Ureter (tissue), 1 donor: ENCODE measurements around the gene DNM2. TPM values are rescaled to one million over a fixed set of nuclear protein-coding genes. Genes with fewer than 3 reads are reported as not detected.
"Not testable (repeated sequence)": the region's sequence is repeated elsewhere in the genome, so short reads cannot be mapped to it uniquely, and the experiment has no call there.

Source experiments
- DNase-seq: peaks from one replicate; pipeline ENCODE4 v3.0.0-alpha.2; 2020; ENCODE audit warnings: low spot score
- total RNA-seq: library from RNA; stranded (reverse); gene quantifications from one replicate; pipeline ENCODE4 v1.2.4, GENCODE V29; 2023
- donor health status: DM: yes; HTN: yes; CAD: no.

DNM2 gene
- total RNA-seq, 1 donor from 2014 or later, result 352 TPM

DNA sequence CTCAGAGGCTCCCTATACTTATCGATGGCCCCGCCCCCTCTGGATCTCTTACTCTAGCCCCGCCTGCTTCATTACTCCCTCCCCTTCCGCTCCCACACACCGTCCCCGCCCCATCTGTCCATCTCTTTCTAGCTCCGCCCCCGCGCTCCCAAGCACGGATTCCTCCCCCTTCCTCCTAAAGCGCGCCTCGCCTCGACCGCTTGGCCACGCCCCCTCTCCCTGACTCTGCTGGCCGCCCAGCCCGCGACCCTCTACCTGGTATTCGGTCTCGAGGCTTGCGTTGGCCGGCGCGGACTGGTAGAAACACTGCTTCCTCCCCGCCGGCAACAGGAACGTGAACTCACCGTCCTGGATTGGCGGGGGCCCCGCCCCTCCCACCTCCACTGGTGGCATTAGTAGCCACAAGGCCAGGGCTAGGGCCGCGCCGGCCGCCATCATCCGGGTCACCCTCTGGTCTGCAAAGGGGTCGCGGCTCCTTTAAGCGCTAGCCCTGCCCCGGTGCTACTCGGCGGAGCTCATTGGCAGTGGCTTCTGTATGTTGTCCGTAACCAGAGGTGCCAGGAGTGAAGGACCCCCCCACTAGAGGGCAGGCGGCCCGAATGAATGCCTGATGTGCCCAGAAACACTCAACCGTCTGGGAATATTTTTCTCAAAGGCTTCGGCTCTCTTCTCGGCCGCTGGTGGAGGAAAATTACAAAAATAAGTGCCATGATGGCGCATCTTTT is 118.0 kb downstream of the DNM2 start, which contains the start of gene TMED1:
Gene TMED1, minus strand, starts transcription at position 459 of the 725 bp plus-strand sequence. Its CDS starts 21 bp downstream, at position 438.
- peak; percentile 100 for DNase-seq

DNA sequence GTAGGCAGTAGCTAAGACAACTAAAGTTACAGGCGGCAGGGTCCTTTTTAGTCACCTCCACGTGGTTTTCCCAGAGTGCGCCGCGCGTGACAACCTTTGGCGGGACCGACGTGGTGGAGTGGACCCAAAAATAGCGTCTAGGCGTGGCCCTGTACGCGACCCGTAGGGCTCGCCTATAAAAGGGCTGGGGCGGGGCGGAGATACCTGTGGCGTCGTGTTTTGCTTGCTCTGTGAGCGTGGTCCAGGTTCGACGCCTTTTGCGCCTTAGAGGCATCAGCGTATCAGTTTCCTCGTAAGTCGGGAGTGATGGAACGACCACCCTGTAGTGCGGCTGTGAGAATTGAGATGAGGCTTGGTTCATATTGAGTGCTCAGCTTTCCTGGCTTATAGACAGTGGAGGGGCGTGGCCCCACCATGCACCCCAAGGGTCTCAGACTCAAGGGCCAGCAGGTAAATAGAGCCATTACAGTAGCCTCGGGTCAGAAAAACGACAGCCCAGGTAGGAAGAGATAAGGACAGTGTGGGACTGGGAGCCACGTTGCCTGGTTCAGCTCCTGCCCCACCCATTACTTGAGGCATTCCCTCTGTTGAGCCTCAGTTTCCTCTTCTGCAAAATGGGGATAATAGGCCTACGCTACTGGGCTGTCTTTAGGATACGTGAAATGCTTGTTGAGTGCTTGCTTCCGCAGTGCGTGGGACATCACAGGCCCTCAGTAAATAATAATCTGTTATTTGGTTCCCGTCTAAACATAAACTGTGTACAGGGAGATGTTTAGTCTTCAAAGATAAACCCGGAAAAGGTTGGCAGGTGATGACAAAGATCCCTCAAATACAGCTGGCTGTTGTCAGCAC is 118.8 kb downstream of the DNM2 start:
- DNase-seq, result peak; percentile 85

DNA sequence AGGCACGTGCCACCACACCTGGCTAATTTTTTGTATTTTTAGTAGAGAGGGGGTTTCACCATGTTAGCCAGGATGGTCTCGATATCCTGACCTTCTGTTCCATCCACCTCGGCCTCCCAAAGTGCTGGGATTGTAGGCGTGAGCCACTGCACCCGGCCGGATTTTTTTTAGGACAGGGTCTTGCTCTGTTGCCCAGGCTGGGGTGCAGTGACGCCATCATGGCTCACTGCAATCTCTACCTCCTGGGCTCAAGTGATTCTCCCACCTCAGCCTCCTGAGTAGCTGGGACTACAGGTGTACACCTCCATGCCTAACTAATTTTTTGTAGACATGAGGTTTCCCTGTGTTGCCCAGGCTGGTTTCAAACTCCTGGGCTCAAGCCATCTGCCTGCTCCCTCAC is 119.8 kb downstream of the DNM2 start:
- DNase-seq, result not testable (repeated sequence)

DNA sequence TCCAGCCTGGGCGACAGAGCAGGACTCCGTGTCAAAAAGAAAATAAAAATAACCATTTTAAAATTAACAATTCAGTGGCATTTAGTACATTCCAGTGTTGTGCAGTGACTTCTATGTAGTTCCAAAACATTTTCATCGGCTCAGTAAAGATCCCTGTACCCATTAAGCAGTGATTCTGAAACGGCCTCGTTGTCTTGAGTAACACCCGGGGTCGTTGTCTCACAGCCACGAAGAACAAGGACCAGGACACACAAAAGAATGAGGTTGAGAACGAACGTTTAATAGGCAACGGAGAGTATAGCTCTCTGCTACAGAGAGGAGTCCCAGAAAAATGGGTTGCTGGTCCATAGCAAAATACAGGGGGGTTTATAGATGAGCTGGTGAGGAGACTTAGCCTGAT is 120.5 kb downstream of the DNM2 start:
- DNase-seq, result no peak

DNA sequence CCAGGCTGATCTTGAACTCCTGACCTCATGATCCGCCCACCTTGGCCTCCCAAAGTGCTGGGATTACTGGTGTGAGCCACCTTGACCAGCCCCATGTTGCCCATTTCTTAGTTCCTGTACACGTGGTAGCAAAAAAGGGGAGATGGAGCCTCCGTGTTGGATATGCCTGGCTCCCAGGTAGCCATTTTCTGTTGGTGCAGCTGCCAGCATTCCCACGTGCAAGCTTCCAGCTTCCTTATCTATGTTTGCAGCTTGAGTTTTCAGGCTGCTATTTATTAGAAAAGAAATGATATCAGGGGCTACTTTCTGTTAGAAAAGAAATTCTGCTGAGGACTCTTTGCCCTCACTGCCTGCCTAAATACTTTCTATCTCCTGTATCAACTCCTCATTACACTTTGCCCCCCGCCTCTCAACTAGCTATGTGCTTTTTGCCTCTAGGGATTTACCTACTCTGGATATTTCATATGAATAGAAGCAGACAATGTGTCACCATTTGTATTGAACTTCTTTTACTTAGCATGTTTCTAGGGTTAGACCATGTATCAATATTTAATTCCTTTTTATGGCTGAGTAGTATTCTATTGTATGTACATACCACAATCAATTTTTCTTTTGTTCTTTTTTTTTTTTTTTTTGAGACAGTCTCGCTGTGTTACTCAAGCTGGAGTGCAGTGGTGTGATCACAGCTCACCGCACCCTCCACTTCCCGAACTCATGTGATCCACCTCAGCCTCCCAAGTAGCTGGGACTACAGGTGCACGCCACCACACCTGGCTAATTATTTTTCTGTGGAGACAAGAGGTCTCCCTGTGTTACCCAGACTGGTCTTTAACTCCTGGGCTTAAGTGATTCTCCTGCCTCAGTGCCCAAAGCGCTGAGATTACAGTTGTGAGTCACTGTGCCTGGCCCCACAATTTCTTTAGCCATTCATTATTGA is 121.5 kb downstream of the DNM2 start:
- no peak for DNase-seq

DNA sequence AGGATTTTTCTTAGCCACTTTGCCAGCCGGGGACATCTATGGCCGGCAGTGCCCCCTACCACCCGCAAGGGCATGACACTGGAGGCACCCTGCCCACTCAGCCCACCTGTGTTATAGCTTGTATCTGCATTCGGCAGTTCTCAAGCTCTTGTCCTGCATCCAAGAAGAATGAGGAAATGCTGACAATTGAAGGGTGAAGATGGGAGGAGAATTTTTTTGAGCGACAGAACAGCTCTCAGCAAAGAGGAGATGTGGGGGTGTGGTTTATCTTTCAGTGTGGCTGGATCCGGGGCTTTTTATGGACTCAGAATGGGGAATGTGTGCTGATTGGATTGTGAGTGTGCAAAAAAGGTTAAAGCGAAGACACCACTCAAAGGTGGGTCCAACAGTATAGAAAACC is 124.9 kb downstream of the DNM2 start:
- no peak for DNase-seq

DNA sequence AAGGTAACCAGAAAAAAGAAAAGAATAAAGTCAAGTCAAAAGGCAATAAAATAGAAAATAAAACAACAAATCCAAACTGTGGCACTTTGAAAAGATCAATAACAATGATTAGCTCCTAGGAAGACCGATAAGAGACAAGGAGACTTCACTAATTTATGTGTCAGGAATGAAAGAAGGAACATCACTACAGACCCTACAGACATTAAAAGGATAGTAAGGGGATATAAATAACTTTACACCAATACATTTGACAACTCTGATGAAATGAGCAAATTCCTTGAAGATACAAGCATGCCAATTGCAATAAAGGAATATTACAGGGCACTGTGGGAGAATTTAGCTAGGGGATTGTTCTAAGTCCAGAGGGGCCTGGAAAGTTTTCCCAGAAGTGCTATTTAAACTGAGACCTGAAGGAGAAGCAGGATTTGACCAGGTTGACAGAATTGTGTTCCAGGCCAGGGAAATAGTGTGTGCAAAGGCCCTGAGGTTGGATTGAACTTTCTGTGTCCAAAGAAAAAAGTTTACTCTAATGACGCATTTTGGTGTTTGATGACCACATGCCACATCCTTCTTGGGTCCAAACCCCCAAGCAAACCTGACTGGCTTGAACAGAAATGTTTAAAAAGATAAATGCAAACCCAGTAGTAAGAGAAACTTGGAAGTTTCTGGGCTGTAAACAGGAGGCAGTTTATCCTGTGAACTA is 128.8 kb downstream of the DNM2 start:
- DNase-seq, result no peak

DNA sequence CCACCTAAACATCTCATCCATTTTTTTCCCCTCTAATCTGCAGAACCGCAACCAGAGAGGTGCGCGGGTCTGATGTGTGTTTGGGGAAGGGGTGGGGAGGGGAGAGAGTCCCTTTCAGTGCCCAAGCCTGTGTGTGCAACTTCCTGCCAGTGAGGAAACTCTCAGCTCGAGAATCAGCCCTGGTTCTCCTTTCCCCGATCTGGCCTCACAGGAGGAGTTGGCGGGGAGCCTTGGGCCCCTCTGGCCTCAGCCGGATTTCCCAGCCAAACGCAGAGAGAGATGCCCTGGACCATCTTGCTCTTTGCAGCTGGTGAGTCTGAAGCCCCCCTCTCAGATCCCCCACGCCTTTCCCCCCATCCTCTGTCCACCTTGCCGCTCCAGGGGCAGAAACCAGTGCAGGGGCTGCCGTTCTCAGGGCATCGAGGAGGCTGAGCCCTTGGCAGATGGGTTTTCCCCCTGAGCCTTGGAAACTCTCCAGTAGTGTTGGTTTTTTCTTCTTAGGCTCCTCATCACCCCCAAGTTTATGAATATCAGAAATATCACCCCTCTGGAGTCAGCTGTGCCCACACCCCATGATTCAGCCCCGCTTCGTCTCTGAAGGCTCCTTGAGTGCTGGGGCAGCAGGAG is 130.5 kb downstream of the DNM2 start, which contains the start of gene C19orf38:
Gene C19orf38, plus strand, starts transcription at position 186 of the 627 bp plus-strand sequence. Its CDS starts 94 bp downstream, at position 280.
- no peak for DNase-seq

DNA sequence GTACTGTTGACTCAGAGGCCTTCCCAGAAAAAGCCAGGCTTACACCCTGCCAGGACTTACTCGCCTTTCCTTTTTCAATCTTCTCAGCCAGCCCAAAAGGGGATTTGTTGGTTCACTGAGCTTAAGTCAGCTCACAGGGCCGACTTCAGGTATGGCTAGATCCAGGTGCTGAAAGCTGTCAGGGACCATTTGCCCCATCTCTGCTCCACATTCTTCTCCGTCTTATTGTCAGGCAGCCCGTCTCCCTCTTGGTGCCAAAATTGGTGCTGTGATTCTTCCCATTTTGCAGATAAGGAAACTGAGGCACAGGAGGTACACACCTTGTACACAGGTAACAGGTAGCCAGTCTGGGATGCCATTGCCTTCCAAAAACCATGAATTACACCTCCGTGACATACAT is 132.8 kb downstream of the DNM2 start:
- DNase-seq, result no peak

DNA sequence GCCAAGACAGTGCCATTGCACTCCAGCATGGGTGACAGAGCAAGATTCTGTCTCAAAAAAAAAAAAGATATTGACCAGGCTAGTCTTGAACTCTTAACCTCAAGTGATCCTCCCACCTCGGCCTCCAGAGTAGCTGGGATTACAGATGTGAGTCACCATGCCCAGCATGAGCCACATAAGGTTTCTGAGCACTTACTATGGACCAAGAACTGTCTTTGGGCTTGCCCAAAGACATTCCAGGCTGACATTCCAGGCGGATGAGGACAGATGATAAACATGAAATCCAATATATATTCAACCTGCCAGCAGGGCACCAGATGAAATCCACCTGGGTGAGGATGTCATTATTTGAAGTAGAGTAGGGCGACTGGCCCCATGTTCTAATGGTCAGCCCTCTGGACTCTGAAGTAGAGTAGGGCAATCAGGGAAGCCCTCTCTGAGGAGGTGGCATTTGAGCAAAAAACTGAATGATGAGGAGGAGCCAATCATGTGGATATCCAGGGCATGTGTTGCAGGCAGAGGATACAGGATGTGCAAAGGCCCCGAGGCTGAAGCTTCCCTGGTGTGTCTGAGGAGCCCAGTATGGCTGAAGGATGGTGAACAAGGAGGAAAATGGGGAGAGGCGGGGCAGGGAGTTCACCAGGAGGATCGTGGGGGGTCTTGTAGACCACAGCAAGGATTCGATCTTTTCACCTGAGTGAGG is 134.4 kb downstream of the DNM2 start:
- no peak for DNase-seq

DNA sequence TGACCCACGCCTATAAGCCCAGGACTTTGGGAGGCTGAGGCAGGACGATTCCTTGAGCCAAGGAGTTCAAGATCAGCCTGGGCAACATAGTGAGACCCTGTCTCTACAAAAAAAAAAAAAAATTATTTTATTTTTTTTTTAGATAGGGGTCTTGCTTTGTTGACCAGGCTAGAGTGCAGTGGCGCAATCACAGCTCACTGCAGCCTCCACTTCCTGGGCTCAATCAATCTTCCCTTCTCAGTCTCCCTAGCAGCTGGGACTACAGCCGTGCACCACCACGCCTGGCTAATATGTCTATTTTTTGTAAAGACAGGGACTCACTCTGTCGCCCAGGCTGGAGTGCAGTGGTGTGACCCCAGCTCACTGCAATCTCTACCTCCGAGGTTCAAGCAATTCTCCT is 135.1 kb downstream of the DNM2 start:
- DNase-seq, result no peak

DNA sequence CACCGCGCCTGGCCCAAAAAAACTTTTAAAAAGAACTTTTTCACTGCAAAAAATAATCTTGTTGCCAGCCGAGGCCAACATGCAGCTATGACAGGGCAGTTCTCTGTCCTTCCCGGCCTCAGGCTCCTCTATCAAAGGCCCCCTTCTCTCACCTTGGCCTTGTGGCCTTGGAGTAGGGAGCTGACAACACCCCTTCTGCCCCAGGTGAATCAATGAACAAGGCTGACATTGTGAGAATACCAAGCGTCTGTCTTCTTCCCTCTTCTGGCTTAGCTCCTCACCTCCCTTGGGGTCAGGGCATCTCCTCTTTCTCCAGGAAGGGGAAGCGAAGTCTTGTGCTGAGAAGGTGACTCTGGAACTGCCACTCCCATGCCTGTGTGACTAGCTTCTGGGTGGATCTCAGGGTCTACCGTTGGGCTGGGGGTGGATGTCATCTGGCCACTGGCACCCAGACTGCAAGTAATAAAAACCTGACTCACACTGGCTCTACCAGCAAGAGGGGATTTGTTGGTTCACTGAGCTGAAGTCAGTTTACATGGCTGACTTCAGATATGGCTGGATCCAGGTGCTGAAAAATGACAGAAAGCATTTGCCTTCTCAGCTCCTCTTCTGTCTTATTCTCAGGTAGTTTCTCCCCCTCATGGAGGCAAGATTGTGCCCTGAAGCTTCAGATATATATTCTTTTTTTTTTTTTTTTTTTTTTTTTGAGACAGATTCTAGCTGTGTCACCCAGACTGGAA is 136.6 kb downstream of the DNM2 start:
- no peak for DNase-seq

DNA sequence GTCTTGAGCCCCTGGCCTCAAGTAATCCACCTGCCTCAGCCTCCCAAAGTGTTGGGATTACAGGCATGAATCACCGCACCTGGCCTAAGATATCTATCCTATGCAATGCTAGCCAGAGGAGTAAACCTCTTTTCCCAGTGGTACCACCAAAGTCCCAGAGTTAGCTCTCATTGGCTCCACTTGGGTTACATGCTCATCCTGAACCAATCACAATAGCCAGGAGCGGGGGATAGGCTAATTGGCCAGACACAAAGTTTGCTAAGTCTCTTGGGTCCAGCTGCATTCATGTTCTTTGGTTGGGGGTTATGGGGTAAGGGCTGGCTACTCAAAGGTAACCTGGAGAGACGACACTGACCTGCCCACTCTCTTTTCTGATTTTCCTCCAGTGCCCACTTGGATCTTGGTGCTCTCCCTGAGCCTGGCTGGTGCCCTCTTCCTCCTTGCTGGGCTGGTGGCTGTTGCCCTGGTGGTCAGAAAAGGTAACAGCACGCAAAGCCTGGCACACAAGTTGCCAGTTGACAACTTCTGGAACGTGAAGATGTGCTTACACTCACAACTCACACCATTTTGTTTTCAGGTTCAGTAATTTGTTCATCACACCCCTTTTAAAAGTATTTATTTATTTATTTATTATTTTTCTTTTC is 138.1 kb downstream of the DNM2 start:
- DNase-seq, result no peak

DNA sequence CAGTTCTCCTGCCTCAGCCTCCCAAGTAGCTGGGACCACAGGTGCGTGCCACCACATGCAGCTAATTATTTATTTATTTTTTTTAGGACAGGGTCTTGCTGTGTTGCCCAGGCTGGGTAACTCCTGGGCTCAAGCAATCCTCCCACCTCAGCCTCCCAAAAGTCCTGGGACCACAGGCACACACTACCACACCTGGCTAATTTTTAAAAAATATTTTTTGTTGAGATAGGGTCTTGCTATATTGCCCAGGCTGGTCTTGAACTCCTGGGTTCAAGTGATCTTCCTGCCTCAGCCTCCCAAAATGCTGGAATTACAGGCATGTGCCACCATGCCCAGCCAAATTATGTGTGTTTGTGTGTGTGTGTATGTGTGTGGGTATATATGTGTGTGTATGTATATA is 139.0 kb downstream of the DNM2 start:
- DNase-seq, result not testable (repeated sequence)

DNA sequence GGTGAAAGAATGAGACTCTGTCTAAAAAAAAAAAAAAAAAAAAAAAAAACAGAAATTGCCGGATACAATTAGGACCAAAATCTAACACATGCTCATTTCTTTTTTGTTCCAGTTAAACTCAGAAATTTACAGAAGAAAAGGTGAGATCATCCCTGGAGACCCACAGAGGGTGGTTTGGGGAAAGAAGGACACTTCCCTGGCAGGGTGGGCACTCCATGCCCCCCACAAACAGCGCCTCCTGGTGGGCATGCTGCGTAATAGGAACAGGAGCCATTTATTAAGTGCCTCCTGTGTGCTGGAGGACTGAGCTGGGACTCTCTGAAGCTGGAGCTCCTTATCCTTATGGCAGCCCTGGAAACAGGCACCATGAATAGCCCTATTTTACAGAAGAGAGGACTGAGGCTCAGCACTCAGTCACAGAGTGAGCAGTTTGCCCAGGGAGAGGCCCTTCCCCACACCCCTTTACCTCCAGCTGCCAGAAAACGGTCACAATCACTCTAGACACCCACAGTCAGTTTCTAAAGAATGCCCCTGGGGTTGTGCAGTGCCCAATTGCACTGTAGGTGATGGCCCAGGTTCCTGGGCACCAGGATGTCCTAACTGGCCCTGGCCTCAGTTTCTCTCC is 140.4 kb downstream of the DNM2 start:
- no peak for DNase-seq

DNA sequence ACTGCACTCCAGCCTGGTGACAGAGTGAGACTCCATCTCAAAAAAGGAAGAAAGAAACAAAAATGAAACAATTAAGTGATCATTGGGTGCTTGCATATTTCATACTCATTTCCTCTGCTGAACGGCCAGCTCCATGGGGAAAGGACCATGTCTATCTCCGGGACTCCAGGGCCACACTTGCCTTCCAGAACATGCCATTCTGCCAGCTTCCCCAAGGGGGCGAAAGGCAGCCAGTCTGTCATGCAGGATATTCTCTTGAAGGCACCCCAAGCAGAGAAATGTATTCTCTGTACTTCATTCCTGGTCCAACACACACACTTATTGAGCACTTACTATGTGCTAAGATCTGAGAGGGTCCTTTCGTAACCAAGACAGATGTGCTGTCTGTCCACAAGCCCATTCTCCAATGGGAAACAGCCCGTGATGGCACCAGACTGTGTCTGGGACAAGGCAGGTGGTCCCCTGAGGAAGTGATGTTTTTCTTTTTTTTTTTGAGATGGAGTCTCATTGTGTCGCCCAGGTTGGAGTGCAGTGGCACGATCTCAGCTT is 143.3 kb downstream of the DNM2 start:
- DNase-seq, result no peak

DNA sequence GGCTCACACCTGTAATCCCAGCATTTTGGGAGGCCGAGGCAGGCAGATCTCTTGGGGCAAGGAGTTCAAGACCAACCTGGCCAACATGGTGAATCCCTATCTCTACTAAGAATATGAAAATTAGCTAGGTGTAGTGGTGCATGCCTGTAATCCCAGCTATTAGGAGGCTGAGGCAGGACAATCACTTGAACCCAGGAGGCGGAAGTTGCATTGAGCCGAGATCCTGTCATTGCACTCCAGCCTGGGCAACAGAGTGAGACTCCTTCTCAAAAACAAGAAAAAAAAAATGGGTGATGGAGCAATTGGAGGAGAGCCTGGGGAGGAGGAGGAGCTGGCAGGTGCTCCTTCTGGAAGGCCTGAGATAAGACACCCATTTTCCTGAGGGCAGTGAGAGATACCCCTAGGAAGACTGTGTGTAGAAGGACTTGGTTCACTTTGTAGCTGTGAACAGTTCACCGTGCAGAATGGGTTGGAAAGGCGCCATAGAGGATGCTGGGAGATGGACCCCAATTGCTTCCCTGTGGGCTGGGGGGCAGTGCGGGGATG is 144.8 kb downstream of the DNM2 start:
- DNase-seq, result no peak
